HG03521 (cell line): ENCODE data around the gene POU6F2.

Source experiments
- ATAC-seq: cut with Tn5 transposase; IDR thresholded peaks from one replicate; pipeline ENCODE4 v1.9.1; 2021; ENCODE audit warnings: mild to moderate bottlenecking, moderate library complexity; ENCODE audit not compliant: unreplicated experiment

Gene POU6F2

GRCh38 chr7:39105720-39106119, 128.0 kb downstream of the POU6F2 start:
- no peak for ATAC-seq

GRCh38 chr7:39125846-39126245, 148.1 kb downstream of the POU6F2 start:
- no peak for ATAC-seq

GRCh38 chr7:39127058-39127457, 149.3 kb downstream of the POU6F2 start:
- ATAC-seq = no peak

GRCh38 chr7:39128287-39128843, 150.7 kb downstream of the POU6F2 start:
- no peak for ATAC-seq

- ATAC-seq = no peak
Measured at GRCh38 chr7:39130274-39130673, 152.6 kb downstream of the POU6F2 start.

GRCh38 chr7:39130857-39131526, 153.3 kb downstream of the POU6F2 start:
- no peak for ATAC-seq

- ATAC-seq = no peak
Measured at GRCh38 chr7:39132306-39132705, 154.6 kb downstream of the POU6F2 start.

- ATAC-seq = no peak
Measured at GRCh38 chr7:39133088-39133487, 155.4 kb downstream of the POU6F2 start.

- ATAC-seq = no peak
Measured at GRCh38 chr7:39137480-39137879, 159.8 kb downstream of the POU6F2 start.

- ATAC-seq = no peak
Measured at GRCh38 chr7:39142750-39143149, 165.0 kb downstream of the POU6F2 start.

- no peak for ATAC-seq
Measured at GRCh38 chr7:39144420-39144819, 166.7 kb downstream of the POU6F2 start.

- ATAC-seq = no peak
Measured at GRCh38 chr7:39145283-39145682, 167.6 kb downstream of the POU6F2 start.

- no peak for ATAC-seq
Measured at GRCh38 chr7:39145935-39146334, 168.2 kb downstream of the POU6F2 start.

GRCh38 chr7:39152701-39153100, 175.0 kb downstream of the POU6F2 start:
- no peak for ATAC-seq

- ATAC-seq = no peak
Measured at GRCh38 chr7:39153113-39153512, 175.4 kb downstream of the POU6F2 start.

- ATAC-seq = no peak
Measured at GRCh38 chr7:39153647-39154046, 175.9 kb downstream of the POU6F2 start.

GRCh38 chr7:39154815-39155214, 177.1 kb downstream of the POU6F2 start:
- ATAC-seq = no peak

- no peak for ATAC-seq
Measured at GRCh38 chr7:39158367-39158766, 180.7 kb downstream of the POU6F2 start.

- no peak for ATAC-seq
Measured at GRCh38 chr7:39161903-39162302, 184.2 kb downstream of the POU6F2 start.

- no peak for ATAC-seq
Measured at GRCh38 chr7:39164887-39165286, 187.2 kb downstream of the POU6F2 start.

GRCh38 chr7:39168403-39169098, 190.8 kb downstream of the POU6F2 start:
- no peak for ATAC-seq

- ATAC-seq = no peak
Measured at GRCh38 chr7:39172137-39172536, 194.4 kb downstream of the POU6F2 start.
